Right lobe of liver (tissue), 4 donors: Measurements from ENCODE around the gene VAV3.

Experiments
- CTCF ChIP-seq, 4 donors: fragments of 200-600 bp in 3 of 4; fragments of 450-650 bp in 1 of 4; IDR thresholded peaks; one replicate each; pipeline versions ENCODE4 v1.5.1 to v1.8.0; 2016 to 2022; ENCODE audit warnings: antibody characterized with exemption in 4 of 4, mild to moderate bottlenecking in 2 of 4
- POLR2A ChIP-seq: fragments of 450-650 bp; IDR thresholded peaks from one replicate; pipeline ENCODE4 v1.6.1; 2017; ENCODE audit warnings: antibody characterized with exemption, mild to moderate bottlenecking
- donor health status: DM: no; HTN: no; CAD: no.
- donor health status: DM: no; HTN: no; CAD: no.
- donor health status: DM: no; HTN: yes; CAD: no.

- TF ChIP-seq CTCF (IDR thresholded peaks at IDR 0.05) (no peak), POLR2A (no peak)
Observed at GRCh38 chr1:107963008-107963407, 2.0 kb downstream of the VAV3 start.
